ENCODE data around the gene COL19A1. TPM values are rescaled to one million over a fixed set of nuclear protein-coding genes. Genes with fewer than 3 reads are reported as not detected.
A peak's percentile ranks its signal among the peaks of the same experiment; 100 is the strongest.

COL19A1 gene
- total RNA-seq, 2 donors from 2014 or later = 1.5 TPM; not detected in 1

DNA sequence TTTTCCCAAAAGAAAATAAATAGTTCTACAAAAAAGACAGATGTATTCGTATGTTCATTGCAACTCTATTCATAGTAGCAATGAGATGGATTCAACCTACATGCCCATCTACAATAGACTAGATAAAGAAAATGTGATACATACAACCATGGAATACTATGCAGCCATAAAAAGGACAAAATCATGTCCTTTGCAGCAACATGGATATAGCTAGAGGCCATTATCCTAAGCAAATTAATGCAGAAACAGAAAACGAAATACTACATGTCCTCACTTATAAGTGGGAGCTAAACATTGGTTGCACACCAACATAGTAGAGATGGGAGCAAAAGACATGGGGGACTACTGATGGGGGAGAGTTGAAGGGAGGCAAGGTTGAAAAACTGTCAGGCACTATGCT, 278.8 kb downstream of the COL19A1 start:
- Mint-ChIP-seq H3K27ac (no peak overlapping the region), H3K36me3 (ENCODE audit: low read depth) (peaks cover 2% of the 10 kb centered on the region), H3K4me1 (no peaks in the 10 kb centered on the region), H3K27me3 (peaks cover 28% of the 10 kb centered on the region), H3K4me3 (no peak overlapping the region)
- DNase-seq (no peak), ATAC-seq (no peak)
- H3K9me3 ChIP-seq (ENCODE audit: control insufficient read depth, low read length, poor library complexity, severe bottlenecking) = no peaks in the 10 kb centered on the region

DNA sequence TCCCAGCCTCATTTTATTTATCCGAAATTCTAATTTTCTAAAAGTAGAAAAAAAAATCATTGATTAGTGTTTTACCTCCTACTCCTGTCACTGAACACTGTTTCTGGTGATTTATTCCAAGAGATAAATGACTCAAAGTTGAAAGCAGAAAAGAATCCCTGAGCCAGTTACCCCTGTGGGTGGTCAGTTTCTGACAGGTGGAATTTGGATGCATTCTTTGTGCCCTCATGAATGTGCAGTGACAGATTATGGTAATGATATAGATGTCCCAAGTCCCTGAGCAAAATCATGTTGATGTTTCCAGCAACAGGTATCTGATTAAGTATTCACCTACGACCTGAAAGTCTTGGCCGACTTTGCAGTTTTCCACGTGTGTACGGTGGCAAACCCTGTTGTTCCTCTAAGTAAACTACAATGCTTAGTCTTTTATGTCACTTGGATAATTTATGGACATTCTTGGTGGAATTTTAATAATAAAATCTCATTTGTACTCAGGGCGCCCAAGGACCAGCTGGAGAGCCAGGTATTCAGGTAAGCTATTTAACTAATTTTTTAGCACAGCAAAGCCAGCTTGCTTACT, 282.9 kb downstream of the COL19A1 start:
- H3K4me1 Mint-ChIP-seq = no peaks in the 10 kb centered on the region
- no peak overlapping the region for H3K27ac Mint-ChIP-seq
- DNase-seq = no peak
- ATAC-seq = no peak
- no peak overlapping the region for H3K4me3 Mint-ChIP-seq
- H3K9me3 ChIP-seq (ENCODE audit: control insufficient read depth, low read length, poor library complexity, severe bottlenecking) = no peaks in the 10 kb centered on the region
- peaks cover 15% of the 10 kb centered on the region for H3K27me3 Mint-ChIP-seq
- H3K36me3 Mint-ChIP-seq (ENCODE audit: low read depth) = peaks cover 2% of the 10 kb centered on the region

DNA sequence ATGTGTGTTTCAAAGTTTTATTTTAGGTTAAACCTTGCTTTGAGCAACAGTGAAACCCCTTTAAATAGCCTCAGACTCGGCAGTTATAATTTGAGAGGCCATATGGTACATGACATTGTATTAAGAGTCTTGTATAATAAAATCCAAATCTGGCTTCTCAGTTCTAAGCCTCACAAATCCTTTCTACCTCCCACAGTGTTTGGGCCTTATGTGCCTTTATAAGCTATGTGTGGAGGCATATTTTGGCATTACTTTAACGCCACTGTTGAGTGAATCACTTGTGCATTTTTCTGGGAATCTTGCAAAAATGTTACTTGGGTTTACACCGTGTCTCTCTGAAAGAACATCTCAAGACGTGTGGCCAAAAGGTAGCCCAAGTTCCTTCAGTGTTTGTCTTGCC, 284.2 kb downstream of the COL19A1 start:
- no peaks in the 10 kb centered on the region for H3K4me1 Mint-ChIP-seq

DNA sequence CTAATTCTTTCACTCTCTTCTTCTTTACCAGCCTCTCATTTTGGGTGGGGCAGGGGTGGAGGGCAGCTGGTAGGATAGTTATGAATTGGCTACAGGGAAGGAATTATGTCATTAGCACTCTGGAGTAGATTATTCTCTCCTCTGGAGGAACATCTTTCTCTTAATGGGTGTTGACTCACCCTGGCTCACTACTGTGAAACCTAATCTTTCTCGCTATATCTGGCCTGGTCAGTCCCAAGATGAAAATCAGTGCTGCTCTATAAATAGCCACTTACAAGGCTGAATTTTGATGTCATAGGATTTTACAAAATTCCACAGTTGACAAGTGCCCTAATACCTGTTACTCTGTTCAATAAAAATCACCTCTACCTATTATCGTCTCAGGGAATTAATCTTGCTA, 285.3 kb downstream of the COL19A1 start:
- DNase-seq (no peak), ATAC-seq (no peak)
- Mint-ChIP-seq H3K4me3 (no peak overlapping the region), H3K4me1 (no peaks in the 10 kb centered on the region), H3K27ac (no peak overlapping the region), H3K36me3 (ENCODE audit: low read depth) (no peaks in the 10 kb centered on the region), H3K27me3 (peaks cover 17% of the 10 kb centered on the region)
- no peaks in the 10 kb centered on the region for H3K9me3 ChIP-seq (ENCODE audit: control insufficient read depth, low read length, poor library complexity, severe bottlenecking)

More for the DNA sequence above, 284.2 kb downstream of the COL19A1 start:
- H3K9me3 ChIP-seq (ENCODE audit: control insufficient read depth, low read length, poor library complexity, severe bottlenecking) = no peaks in the 10 kb centered on the region
- Mint-ChIP-seq H3K36me3 (ENCODE audit: low read depth) (no peaks in the 10 kb centered on the region), H3K4me3 (no peak overlapping the region), H3K27me3 (peaks cover 9% of the 10 kb centered on the region), H3K27ac (no peak overlapping the region)
- DNase-seq (no peak), ATAC-seq (no peak)

DNA sequence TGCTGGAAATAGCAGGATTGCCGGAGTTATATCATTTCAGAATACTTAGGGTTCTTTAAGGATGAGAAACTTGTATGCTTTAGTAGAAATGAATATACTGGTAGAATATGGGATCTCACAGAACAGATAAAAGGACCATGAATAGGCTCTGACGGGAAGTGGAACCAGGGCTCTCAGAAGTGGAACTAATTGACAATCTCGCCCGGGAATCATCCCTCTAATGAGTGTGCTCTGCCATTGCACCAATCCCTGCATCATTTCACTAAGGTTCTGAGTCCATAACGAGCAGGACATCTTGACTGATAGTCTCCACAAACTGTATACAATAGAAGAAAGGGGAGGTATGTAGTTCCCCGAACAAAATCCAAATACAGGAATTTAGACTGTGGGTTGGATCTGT, 286.4 kb downstream of the COL19A1 start:
- no peak overlapping the region for H3K27ac Mint-ChIP-seq
- DNase-seq (no peak), ATAC-seq (no peak)
- H3K9me3 ChIP-seq (ENCODE audit: control insufficient read depth, low read length, poor library complexity, severe bottlenecking) = no peaks in the 10 kb centered on the region
- H3K4me1 Mint-ChIP-seq = no peaks in the 10 kb centered on the region
- peaks cover 18% of the 10 kb centered on the region for H3K27me3 Mint-ChIP-seq
- no peaks in the 10 kb centered on the region for H3K36me3 Mint-ChIP-seq (ENCODE audit: low read depth)
- H3K4me3 Mint-ChIP-seq = no peak overlapping the region

DNA sequence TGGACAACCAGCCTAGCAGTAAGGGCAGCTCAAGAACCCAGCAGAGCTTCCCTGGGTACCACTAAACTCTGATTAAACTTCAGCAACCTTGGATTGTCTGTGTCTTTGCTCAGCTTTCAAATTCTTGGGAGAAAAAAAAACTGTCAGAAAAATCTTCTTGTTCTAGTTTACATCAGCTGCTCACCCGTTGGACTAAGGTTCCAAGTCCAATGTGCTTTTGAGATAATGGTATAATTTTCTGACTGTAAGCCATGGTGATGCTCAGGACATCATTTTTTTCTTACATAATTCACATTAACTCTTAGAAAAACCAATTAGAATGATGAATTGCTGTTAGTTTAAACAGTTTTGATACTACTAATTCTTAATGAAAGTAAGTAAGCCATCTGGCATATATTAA, 290.7 kb downstream of the COL19A1 start:
- Mint-ChIP-seq H3K4me3 (no peak overlapping the region), H3K27ac (no peak overlapping the region), H3K27me3 (peaks cover 17% of the 10 kb centered on the region), H3K4me1 (no peaks in the 10 kb centered on the region), H3K36me3 (ENCODE audit: low read depth) (no peaks in the 10 kb centered on the region)
- H3K9me3 ChIP-seq (ENCODE audit: control insufficient read depth, low read length, poor library complexity, severe bottlenecking) = no peaks in the 10 kb centered on the region
- DNase-seq (no peak), ATAC-seq (no peak)

DNA sequence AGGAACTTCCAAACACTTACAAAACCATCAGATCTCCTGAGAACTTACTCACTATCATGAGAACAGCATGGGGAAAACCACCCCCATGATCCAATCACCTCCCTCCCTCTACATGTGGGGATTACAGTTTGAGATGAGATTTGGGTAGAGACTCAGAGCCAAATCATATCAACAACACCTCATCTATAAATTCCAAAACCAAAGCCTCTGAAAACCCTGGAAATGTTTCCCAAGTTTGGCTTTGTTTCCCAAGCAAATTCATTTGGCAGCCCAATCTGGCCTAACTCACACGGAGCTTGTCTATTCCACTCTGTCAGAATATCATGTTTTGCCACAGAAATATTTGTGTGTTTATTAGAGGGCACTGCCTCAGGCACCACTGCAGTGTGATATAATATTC, 293.9 kb downstream of the COL19A1 start:
- Mint-ChIP-seq H3K27me3 (peaks cover 37% of the 10 kb centered on the region), H3K4me3 (no peak overlapping the region), H3K36me3 (ENCODE audit: low read depth) (no peaks in the 10 kb centered on the region), H3K27ac (no peak overlapping the region), H3K4me1 (no peaks in the 10 kb centered on the region)
- no peaks in the 10 kb centered on the region for H3K9me3 ChIP-seq (ENCODE audit: control insufficient read depth, low read length, poor library complexity, severe bottlenecking)
- DNase-seq (no peak), ATAC-seq (no peak)

DNA sequence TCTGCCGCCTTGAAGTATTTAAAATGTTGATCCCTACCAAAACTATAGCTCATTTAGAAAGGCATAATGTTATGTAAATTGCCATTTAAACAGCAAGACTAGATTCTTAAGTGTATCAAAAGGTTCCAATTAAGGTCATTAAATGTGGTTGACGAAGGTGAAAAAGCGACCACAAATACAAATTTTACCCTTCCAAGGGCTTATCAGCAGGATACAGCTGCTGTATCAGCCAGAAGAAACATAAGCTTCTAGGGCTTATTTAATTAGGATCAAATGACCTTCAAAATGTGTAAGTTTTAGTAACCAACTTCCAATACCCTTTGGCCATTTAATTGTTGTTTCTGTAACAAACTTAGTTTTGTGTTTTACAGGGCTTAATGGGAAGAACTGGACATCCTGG, 296.6 kb downstream of the COL19A1 start:
- ATAC-seq (no peak), DNase-seq (no peak)
- peaks cover 6% of the 10 kb centered on the region for H3K4me1 Mint-ChIP-seq
- H3K4me3 Mint-ChIP-seq = no peak overlapping the region
- H3K9me3 ChIP-seq (ENCODE audit: control insufficient read depth, low read length, poor library complexity, severe bottlenecking) = no peaks in the 10 kb centered on the region
- peaks cover 46% of the 10 kb centered on the region for H3K27me3 Mint-ChIP-seq
- H3K27ac Mint-ChIP-seq = no peak overlapping the region
- H3K36me3 Mint-ChIP-seq (ENCODE audit: low read depth) = no peaks in the 10 kb centered on the region

DNA sequence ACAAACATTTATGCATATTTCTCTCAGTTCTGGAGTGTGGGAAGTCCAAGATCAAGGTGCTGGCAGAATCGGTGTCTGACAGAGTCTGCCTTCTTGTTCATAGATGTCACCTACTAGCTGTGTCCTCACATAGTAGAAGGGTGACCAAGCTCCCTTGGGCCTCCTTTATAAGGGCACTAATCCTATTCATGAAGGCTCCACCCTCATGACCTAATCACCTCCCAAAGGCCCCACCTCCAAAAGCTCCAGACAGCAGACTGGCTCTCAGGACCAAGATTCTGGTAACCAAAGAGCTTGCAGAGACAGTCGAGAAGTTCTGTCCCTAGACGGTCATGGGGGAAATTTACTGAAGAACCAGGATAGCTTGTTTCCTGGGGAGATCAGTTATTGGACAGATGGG, 297.4 kb downstream of the COL19A1 start:
- Mint-ChIP-seq H3K27me3 (peaks cover 46% of the 10 kb centered on the region), H3K4me3 (no peak overlapping the region), H3K27ac (no peak overlapping the region), H3K4me1 (peaks cover 6% of the 10 kb centered on the region), H3K36me3 (ENCODE audit: low read depth) (no peaks in the 10 kb centered on the region)
- ATAC-seq (no peak), DNase-seq (no peak)
- no peaks in the 10 kb centered on the region for H3K9me3 ChIP-seq (ENCODE audit: control insufficient read depth, low read length, poor library complexity, severe bottlenecking)

DNA sequence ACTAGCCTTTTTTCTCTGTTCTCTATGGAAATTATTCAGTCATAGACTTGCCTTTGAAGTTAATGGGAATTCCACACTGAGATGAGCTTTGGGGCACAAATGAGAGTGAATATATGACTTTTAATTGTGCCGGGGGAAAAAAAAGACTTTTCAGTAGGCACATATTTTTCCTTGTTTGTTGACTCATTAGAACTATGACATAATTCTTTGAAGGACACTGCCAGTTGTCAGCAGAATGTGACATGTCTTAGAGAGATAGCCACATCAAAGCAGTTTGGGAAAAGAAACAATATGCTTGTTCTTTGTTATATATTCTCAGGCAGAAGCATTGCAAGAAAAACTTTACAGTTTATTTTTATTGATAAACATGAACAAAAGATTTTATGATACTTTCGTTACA, 298.2 kb downstream of the COL19A1 start:
- peaks cover 49% of the 10 kb centered on the region for H3K27me3 Mint-ChIP-seq
- H3K4me3 Mint-ChIP-seq = no peak overlapping the region
- DNase-seq (no peak), ATAC-seq (no peak)
- H3K4me1 Mint-ChIP-seq = peaks cover 6% of the 10 kb centered on the region
- H3K36me3 Mint-ChIP-seq (ENCODE audit: low read depth) = no peaks in the 10 kb centered on the region
- H3K9me3 ChIP-seq (ENCODE audit: control insufficient read depth, low read length, poor library complexity, severe bottlenecking) = no peaks in the 10 kb centered on the region
- no peak overlapping the region for H3K27ac Mint-ChIP-seq

DNA sequence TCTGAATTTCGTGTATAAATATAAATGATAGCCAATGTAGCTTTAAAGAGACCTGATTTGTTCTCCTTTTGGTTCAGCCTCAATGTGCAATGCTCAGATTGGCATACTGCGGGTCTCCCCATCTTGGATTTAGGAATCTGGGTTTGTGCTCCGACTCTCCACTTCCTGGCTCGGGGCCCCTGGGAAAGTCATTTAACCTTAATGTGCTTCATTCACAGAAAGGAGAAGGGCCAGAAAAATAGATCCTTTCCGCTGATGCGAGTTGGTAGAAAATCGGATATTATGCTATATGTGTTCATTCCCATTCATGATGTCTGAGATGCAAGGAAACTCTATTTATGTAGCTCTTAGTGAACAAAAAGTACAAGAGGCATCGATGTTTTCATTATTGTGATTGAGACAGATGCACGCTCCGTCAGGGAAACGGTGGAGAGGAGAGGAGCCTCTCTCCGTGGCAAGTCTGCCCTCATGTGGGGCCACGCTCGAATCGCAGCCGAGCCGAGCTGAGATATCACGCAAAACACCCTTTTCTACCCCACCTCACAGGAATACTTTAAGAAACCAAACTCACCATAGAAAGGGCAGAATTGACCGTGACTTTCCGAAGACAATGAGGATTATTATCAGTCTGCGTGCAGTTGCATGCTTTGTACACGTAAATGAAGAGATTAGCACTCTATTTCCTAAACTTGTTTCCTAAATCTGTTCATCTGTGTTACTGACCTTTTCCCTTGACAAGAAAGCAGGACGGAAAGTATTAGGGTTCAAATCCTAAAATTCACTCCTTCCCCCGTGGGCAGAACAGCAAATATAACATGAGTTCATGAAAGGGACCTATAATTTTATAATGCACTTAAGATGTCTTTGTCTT, 300.0 kb downstream of the COL19A1 start:
- ATAC-seq (peak; percentile 65), DNase-seq (peak in 1 of 3 donors; percentile 6)
- H3K4me1 Mint-ChIP-seq = peaks cover 6% of the 10 kb centered on the region
- H3K36me3 Mint-ChIP-seq (ENCODE audit: low read depth) = no peaks in the 10 kb centered on the region
- H3K4me3 Mint-ChIP-seq = peak overlapping the region; percentile 19
- no peak overlapping the region for H3K27ac Mint-ChIP-seq
- no peaks in the 10 kb centered on the region for H3K9me3 ChIP-seq (ENCODE audit: control insufficient read depth, low read length, poor library complexity, severe bottlenecking)
- peaks cover 54% of the 10 kb centered on the region for H3K27me3 Mint-ChIP-seq

DNA sequence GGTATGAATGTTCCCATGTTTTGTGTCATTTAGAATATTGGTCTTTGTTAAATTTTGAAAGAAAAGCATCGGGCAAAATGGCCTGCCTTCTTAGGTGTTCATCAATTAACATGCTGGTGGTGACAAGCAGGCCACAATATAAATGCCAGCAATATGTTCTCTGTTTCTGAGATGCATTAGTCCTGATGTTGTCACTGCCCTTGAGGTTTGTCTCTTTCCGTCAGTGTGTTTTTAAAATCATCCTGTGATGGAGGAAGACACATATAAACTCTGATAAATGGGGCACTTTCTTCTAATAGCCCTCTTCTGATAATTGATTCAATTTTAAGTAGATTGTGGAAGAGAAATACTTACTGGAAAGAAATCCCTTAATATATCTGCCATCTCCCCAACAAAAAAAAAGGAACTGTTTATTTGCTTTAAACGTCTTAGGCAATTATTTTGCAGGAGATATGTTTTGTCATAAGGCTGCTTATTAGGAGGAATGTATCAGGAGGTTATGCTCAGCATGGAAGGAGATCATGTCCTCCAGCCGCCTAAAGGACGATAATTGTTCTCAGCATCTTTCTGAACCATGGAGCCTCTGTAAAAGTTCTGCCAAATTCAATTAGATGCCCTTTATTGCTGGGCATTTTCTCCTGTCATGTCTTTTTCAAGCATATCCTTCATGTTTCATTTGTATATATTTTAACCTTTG, 302.5 kb downstream of the COL19A1 start:
- H3K27ac Mint-ChIP-seq = no peak overlapping the region
- no peaks in the 10 kb centered on the region for H3K36me3 Mint-ChIP-seq (ENCODE audit: low read depth)
- peaks cover 46% of the 10 kb centered on the region for H3K27me3 Mint-ChIP-seq
- ATAC-seq = no peak
- H3K9me3 ChIP-seq (ENCODE audit: control insufficient read depth, low read length, poor library complexity, severe bottlenecking) = no peaks in the 10 kb centered on the region
- H3K4me3 Mint-ChIP-seq = no peak overlapping the region
- H3K4me1 Mint-ChIP-seq = peaks cover 6% of the 10 kb centered on the region
- no peak for DNase-seq

DNA sequence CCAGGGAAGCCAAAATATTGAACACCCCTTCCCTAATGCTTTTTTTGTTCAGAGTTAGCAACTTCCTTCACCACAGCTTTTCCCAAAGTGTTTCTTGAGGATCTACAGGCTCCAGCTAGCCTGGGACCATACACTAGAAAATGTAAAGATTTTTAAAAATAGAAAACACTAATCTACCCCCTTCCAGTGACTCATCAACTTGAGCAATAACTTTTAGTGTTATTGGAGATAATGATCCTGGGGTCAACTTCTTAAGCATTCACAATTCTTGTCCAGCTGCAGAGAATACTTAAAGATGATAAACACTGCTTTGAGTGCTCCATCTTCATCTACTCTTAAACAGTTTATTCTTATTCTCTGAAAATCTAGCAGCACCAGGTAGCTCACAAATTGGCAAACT, 304.9 kb downstream of the COL19A1 start:
- no peaks in the 10 kb centered on the region for H3K9me3 ChIP-seq (ENCODE audit: control insufficient read depth, low read length, poor library complexity, severe bottlenecking)
- ATAC-seq (no peak), DNase-seq (no peak)
- Mint-ChIP-seq H3K27ac (no peak overlapping the region), H3K4me3 (no peak overlapping the region), H3K4me1 (peaks cover 4% of the 10 kb centered on the region), H3K27me3 (peaks cover 26% of the 10 kb centered on the region), H3K36me3 (ENCODE audit: low read depth) (no peaks in the 10 kb centered on the region)
